ENCODE results near the gene MYO18A.

Gene MYO18A

GRCh38 chr17:29076722-29077121, 103.5 kb downstream of the MYO18A start:
- TF ChIP-seq, protein P1, sequence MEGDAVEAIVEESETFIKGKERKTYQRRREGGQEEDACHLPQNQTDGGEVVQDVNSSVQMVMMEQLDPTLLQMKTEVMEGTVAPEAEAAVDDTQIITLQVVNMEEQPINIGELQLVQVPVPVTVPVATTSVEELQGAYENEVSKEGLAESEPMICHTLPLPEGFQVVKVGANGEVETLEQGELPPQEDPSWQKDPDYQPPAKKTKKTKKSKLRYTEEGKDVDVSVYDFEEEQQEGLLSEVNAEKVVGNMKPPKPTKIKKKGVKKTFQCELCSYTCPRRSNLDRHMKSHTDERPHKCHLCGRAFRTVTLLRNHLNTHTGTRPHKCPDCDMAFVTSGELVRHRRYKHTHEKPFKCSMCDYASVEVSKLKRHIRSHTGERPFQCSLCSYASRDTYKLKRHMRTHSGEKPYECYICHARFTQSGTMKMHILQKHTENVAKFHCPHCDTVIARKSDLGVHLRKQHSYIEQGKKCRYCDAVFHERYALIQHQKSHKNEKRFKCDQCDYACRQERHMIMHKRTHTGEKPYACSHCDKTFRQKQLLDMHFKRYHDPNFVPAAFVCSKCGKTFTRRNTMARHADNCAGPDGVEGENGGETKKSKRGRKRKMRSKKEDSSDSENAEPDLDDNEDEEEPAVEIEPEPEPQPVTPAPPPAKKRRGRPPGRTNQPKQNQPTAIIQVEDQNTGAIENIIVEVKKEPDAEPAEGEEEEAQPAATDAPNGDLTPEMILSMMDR (conservative IDR thresholded peaks at IDR 0.05) = no peak
- H3K27ac ChIP-seq = no peak overlapping the region

- TF ChIP-seq, protein P1 (conservative IDR thresholded peaks at IDR 0.05) = no peak
- no peak overlapping the region for H3K27ac ChIP-seq
These were observed 104.1 kb downstream of the MYO18A start for GRCh38 chr17:29076087-29076486.

GRCh38 chr17:29074488-29074887, 105.7 kb downstream of the MYO18A start:
- no peak overlapping the region for H3K27ac ChIP-seq
- TF ChIP-seq, protein P1 (conservative IDR thresholded peaks at IDR 0.05) = no peak

GRCh38 chr17:29073520-29073919, 106.7 kb downstream of the MYO18A start:
- TF ChIP-seq, protein P1 (conservative IDR thresholded peaks at IDR 0.05) = no peak
- H3K27ac ChIP-seq = no peak overlapping the region

DNA sequence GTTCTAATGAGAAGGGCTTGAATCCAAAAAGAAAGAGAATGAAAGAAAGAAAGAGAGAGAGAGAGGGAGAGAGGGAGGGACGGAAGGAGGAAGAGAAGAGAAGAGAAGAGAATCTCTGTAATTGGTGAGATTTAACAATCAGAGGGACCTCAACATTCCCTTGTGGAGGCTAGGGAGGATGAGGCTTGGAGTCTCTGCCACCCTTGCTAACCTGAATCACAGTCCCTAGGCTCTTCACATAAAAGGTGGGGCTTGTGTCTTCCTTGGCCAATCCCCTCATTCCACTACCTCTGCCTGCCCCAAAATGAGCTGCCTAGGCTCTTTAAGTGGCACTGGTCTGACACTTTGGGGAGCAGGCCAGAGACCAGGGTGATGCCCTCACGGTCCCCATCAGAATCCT, 107.2 kb downstream of the MYO18A start:
- TF ChIP-seq, protein P1 (conservative IDR thresholded peaks at IDR 0.05) = no peak
- no peak overlapping the region for H3K27ac ChIP-seq

GRCh38 chr17:29071303-29071702, 108.9 kb downstream of the MYO18A start:
- no peak overlapping the region for H3K27ac ChIP-seq
- TF ChIP-seq, protein P1 (conservative IDR thresholded peaks at IDR 0.05) = no peak

GRCh38 chr17:29070781-29071180, 109.4 kb downstream of the MYO18A start:
- TF ChIP-seq, protein P1 (conservative IDR thresholded peaks at IDR 0.05) = no peak
- no peak overlapping the region for H3K27ac ChIP-seq

GRCh38 chr17:29070308-29070707, 109.9 kb downstream of the MYO18A start:
- H3K27ac ChIP-seq = no peak overlapping the region
- TF ChIP-seq, protein P1 (conservative IDR thresholded peaks at IDR 0.05) = no peak
